Measurements from ENCODE around the gene LKAAEAR1. TPM values are rescaled to one million over a fixed set of nuclear protein-coding genes. Genes with fewer than 3 reads are reported as not detected.

The LKAAEAR1 gene
- total and polyA plus RNA-seq, 2 of the 13 experiments (the other 11 are each of a cell fraction or from before 2014, with no cell fraction given), result not detected

DNA sequence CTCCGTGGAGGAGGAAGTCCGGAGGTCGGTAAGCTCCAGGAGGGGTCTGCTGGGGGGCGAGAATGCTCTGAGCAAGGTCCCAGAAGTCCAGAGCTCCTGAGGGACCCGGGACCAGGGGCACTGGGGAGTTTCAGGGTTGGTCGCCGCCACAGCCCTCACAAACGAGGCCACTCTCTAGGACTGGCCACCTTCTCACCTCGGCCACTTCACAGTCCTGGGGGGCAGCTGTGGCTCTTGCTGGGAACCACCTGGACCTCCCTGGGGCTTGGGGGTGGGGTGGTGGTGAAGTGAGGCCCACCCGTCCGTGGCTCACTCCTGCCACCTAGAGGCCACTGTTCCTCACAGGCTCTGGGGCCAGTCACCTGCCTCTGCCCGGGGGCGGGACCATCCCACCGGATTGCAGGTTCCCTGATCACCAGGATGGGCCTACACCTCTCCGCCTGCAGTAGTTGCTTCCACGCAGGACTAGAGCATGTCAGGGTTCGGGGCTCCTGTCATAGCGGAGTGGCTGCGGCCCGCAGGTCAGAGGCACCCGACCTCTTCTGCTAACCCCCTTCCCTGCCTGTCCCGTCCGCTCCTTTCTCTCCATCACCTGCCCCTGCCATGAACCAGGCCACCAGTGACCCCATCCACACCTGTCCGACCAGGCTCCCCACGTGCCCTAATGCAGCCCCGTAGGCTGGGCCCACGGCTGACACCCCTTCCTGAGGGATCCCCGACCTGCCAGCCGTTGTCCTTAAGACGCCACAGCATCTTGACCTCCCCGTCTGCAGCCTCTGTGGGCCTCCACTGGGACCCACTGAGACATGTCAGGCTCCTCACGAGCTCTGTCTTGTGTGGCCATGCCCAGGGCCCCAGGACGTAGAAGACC lies 26.3 kb downstream of the LKAAEAR1 start (continued):
- TF ChIP-seq BHLHE40 (IDR thresholded peaks at IDR 0.05; ENCODE audit: low read length), result peak; percentile 79
- TF ChIP-seq KLF12 (CRISPR knock-in tag; IDR thresholded peaks at IDR 0.05; ENCODE audit: borderline replicate concordance), result peak; percentile 81; the same call in 1 of the 2 replicates
- no peak for TF ChIP-seq ZSCAN30 (CRISPR knock-in tag; IDR thresholded peaks at IDR 0.05)
- TF ChIP-seq KLF9 (CRISPR knock-in tag; IDR thresholded peaks at IDR 0.05; ENCODE audit: low read depth), result peak; percentile 22; the same call in 1 of the 2 replicates
- TF ChIP-seq ZNF7 (CRISPR knock-in tag; IDR thresholded peaks at IDR 0.05), result no peak
- no peak; the same call in 1 of the 2 replicates for TF ChIP-seq ZNF563 (CRISPR knock-in tag; IDR thresholded peaks at IDR 0.05)
- 0 out of 2 replicates have a peak, but pooled peaks have one; percentile 42 for TF ChIP-seq ZBTB25 (CRISPR knock-in tag; IDR thresholded peaks at IDR 0.05)
- TF ChIP-seq ZNF772 (CRISPR knock-in tag; IDR thresholded peaks at IDR 0.05), result peak; percentile 75; the same call in 1 of the 2 replicates
- TF ChIP-seq, protein P1, sequence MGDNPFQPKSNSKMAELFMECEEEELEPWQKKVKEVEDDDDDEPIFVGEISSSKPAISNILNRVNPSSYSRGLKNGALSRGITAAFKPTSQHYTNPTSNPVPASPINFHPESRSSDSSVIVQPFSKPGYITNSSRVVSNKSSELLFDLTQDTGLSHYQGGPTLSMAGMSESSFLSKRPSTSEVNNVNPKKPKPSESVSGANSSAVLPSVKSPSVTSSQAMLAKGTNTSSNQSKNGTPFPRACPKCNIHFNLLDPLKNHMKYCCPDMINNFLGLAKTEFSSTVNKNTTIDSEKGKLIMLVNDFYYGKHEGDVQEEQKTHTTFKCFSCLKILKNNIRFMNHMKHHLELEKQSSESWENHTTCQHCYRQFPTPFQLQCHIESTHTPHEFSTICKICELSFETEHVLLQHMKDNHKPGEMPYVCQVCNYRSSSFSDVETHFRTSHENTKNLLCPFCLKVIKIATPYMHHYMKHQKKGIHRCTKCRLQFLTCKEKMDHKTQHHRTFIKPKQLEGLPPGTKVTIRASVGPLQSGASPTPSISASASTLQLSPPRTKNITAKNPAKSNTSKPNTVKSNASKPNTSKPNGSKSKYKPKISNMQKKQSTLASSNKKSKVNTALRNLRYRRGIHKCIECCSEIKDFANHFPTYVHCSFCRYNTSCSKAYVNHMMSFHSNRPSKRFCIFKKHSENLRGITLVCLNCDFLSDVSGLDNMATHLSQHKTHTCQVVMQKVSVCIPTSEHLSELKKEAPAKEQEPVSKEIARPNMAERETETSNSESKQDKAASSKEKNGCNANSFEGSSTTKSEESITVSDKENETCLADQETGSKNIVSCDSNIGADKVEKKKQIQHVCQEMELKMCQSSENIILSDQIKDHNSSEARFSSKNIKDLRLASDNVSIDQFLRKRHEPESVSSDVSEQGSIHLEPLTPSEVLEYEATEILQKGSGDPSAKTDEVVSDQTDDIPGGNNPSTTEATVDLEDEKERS (CRISPR knock-in tag; IDR thresholded peaks at IDR 0.05), result peak; percentile 95
- TF ChIP-seq ZNF205 (CRISPR knock-in tag; IDR thresholded peaks at IDR 0.05), result no peak
- TF ChIP-seq ZNF260 (CRISPR knock-in tag; IDR thresholded peaks at IDR 0.05; ENCODE audit: borderline replicate concordance, low read depth), result no peak
- peak; percentile 94; the same call in 1 of the 2 replicates for TF ChIP-seq PREB (CRISPR knock-in tag; IDR thresholded peaks at IDR 0.05)
- TF ChIP-seq HCFC1 (IDR thresholded peaks at IDR 0.05; ENCODE audit: low read depth, low read length), result no peak
- no peak for TF ChIP-seq ZMAT3 (CRISPR knock-in tag; conservative IDR thresholded peaks at IDR 0.05)
- no peak for TF ChIP-seq NONO (IDR thresholded peaks at IDR 0.05)
- peak; percentile 70; the same call in 1 of the 2 replicates for TF ChIP-seq NONO (CRISPR knock-in tag; conservative IDR thresholded peaks at IDR 0.05)
- no peak; the same call in 1 of the 2 replicates for TF ChIP-seq TBX2 (CRISPR knock-in tag; IDR thresholded peaks at IDR 0.05; ENCODE audit: borderline replicate concordance)
- peak; percentile 78 for TF ChIP-seq ZNF501 (CRISPR knock-in tag; IDR thresholded peaks at IDR 0.05)
- 0 out of 2 replicates have a peak, but pooled peaks have one; percentile 23 for TF ChIP-seq NFIB (CRISPR knock-in tag; IDR thresholded peaks at IDR 0.05; ENCODE audit: borderline replicate concordance)
- TF ChIP-seq ZNF766 (CRISPR knock-in tag; IDR thresholded peaks at IDR 0.05; ENCODE audit: borderline replicate concordance), result peak; percentile 30; the same call in 1 of the 2 replicates
- no peak for TF ChIP-seq HNRNPK (IDR thresholded peaks at IDR 0.05; ENCODE audit: low read depth, low read length, poor library complexity, severe bottlenecking)
- peak; percentile 43; the same call in 1 of the 2 replicates for TF ChIP-seq ZBTB26 (CRISPR knock-in tag; IDR thresholded peaks at IDR 0.05; ENCODE audit: borderline replicate concordance)
- TF ChIP-seq KLF13 (CRISPR knock-in tag; IDR thresholded peaks at IDR 0.05), result no peak
- no peak for TF ChIP-seq SAFB2 (CRISPR knock-in tag; IDR thresholded peaks at IDR 0.05; ENCODE audit: borderline replicate concordance, low read depth)

Measured in HepG2 (cell line).